DMS153 treated with DMSO at 0.1 percent for 48 hours (cell line): ENCODE data around the gene SLC12A7.

Source experiments
- DNase-seq: peaks from one replicate; lab custom pipeline; 2025; ENCODE audit not compliant: unreplicated experiment; lab: John Stamatoyannopoulos, UW

The SLC12A7 gene

DNA sequence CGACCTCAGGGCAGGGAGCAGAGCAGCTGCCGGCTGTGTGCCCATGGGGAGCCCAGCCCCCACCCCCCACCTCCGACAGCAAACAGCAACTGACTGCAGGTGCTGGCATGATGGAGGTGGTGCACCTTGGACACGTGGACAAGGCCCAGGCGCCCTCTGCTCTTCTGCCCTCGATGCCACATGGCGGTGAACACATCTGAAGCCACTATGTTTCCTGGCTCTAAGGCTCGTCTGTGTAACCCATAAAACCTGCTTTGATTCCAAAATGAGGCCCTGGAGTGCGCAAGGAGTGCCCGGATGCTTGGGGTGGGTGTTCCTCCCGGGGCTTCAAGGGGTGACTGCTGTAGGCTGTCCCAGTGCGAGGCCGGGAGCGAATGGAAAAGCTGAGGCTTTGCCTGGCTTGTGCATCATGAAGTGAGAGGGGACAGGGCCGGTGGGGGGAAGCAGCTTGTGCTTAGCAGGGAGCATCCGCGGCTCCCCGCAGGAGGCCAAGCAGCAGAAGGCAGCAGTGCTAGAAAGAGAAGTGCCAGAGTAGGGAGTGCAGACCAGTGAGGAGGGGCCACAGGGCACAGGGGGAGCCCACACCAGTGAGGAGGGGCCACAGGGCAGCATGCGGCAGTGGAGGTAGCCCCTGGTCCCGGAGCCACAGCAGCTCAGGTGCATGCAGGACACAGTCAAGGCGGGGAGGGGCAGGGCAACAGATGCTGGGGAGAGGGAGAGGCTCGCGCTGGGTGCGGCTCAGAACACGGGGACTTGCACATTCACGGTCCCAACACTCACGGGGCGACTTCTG lies 73.2 kb downstream of the SLC12A7 start:
- DNase-seq = no peak

DNA sequence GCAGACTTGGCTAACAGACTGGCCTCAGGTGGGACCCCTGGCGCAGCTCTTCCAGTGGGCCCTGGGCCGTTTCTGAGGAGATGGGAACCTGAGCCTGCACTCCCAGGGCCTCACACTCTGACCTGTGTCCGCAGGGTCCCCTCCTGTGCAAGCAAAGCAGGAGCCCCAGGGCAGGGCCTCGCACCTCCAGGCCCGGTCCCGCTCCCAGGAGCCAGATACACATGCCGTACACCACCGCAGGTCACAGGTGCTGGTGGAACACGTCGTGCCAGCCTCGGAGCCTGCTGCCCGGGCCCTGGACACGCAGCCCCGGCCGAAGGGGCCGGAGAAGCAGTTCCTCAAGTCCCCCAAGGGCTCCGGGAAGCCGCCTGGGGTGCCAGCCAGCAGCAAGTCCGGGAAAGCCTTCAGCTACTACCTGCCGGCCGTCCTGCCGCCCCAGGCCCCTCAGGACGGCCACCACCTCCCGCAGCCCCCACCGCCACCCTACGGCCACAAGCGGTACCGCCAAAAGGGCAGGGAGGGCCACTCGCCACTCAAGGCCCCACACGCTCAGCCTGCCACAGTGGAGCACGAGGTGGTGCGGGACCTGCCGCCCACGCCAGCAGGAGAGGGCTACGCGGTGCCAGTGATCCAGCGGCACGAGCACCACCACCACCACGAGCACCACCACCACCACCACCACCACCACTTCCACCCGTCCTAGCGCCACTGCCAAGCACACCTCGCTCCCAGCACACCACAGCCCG lies 74.0 kb downstream of the SLC12A7 start:
- no peak for DNase-seq

DNA sequence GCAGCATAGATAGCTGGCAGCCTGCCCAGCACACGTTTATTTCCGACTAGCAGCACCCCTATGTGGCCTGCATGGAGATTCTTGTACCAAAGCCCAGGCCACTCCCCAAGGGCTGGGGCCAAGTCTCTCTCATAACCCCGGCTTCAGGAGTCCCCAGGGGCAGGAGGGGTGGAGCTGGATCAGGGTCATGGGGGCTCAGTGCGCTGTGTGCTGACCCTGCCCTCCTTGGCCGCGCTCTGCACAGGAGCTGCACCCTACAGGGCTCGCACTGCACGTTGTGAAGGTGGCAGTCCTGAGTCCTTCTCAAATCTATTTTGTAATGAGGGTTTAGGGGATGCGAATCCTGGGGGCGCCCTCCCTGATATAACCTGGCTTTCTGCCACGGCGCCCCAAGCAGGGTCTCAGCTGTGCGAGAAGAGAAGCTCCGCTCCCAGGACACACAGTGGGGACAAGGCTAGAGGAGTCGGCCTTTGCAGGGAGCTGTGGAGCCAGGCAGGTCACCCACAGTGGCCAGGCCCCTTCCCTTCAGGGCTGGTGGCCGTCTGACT lies 74.7 kb downstream of the SLC12A7 start:
- no peak for DNase-seq

DNA sequence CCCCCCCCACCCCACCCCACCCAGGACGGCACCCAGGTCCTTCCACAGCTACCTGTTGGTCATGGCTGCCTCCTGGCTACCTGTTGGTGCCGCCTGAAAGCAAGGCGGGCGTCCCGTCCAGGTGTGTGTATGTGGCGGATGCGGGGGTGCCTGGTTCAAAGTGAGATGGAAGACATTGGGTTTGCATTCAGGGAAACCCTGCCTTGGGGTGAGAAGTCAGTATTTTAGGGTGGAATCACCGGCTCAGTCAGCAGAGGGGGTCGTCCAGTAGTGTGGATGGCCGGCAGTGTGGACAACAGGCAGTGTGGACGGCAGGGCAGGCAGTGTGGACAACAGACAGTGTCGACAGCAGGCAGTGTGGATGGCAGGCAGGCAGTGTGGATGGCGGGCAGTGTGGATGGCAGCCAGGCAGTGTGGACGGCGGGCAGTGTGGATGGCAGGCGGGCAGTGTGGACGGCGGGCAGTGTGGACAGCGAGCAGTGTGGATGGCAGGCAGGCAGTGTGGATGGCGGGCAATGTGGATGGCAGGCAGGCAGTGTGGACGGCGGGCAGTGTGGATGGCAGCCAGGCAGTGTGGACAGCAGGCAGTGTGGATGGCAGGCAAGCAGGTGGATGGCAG lies 75.2 kb downstream of the SLC12A7 start:
- no peak for DNase-seq

DNA sequence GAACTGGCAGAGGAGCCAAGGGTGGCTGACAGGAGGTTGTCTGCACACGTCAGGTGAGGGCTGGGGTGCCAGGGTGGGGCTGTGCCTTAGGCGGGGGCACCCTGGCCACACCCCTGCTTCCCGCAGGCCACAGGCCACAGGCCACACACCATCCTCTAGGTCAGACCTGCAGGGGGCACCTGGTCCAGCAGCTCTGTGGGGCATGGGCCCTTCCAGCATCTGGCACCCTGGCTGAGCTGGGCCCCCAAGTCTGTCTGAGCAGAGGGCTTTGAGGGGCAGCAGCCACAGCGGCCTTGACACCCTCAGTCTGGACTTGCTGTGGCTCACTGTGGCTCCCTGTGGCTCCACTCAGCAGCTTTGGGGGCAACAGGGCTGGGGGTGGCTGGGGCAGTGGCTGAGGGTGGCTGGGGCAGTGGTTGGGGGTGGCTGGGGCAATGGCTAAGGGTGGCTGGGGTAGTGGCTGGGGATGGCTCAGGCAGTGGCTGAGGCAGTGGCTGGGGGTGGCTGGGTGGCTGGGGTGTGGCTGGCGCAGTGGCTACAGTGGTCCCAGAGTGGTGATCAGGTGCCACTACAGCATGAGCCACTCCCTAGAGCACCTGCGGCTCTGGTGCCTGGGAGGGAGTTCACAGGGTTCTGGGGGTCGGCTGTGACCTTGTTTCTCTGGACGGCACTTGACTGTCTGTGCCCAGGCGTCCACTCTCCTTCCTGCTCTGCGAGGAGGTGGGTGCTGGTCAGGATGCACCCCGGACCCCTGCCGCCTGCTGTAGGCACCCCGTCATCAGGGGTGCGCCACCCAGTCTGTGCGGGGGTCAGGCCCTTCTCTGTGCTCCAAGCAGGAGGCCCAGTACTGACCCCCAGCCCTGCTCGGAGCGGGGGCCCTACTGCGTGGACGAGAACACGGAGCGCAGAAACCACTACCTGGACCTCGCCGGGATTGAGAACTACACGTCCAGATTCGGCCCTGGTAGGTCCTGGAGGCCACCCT lies 76.2 kb downstream of the SLC12A7 start:
- DNase-seq = no peak

DNA sequence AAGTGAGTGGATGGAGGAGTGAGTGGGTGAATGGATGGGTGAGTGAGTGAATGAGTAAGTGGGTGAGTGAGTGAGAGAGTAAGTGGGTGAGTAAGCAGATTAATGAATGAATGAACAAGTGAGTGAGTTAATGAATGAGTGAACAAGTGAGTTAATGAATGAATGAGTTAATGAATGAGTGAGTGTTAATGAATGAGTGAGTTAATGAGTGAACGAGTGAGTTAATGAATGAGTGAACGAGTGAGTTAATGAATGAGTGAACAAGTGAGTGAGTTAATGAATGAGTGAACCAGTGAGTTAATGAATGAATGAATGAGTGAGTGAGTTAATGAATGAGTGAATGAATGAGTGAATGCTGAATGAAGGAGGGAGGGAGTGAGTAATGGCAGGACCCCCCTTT lies 76.9 kb downstream of the SLC12A7 start:
- DNase-seq = no peak

DNA sequence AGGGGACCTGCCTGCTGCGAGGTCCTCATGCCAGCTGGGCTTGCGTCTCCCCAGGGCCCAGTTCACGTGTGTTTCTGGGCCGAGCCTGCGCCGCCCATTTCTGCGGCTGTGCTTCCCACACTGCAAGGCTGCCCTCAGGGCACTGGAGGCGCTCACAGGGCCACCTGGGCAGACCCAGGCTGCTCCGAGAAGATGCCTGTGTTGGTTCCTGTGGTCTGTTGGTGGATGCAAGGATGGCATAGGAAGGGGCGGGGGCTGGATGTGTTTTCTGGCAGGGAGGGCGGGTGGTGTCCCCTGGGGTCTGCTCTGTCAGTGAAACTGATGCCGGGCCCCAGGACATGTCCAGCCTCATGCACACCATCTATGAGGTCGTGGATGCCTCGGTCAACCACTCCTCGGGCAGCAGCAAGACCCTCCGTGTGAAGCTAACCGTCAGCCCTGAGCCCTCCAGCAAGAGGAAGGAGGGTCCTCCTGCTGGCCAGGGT lies 77.4 kb downstream of the SLC12A7 start:
- DNase-seq = no peak

DNA sequence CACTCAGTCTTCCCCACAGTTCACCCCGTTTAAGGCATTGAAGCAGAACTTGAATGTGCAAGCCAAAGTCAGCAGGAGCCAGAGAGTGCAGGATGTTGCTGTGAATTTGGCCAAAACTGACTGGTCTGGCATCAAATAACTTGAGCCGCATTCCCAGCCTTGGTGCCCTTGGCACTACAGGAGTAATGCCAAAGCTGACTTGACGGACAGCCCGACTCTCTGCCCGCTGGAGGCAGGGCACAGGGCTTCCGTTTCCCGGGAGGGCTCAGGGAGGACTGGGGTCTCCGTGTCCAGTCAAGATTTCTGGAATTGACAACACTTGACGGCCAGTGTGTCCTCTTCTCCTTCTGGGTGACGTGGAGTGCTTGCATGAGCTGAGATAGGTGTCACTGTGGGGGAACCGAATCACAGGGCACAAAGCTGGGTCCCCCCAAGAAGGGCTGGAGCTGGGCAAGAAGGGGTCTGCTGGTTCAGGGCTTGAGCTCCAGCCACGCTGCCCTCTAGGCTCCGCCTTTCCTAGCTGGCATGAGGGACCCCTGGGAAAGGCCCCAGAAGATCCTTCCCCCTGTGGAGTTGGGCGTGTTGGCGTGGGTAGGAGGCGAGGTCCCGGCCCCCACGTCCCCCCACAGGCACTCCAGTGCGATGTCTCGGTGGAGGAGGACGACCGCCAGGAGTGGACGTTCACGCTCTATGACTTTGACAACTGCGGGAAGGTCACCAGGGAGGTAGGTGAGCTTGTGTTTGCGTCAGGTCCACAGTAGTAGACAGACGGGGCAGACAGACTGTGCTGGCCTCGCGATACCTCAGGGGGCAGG lies 78.0 kb downstream of the SLC12A7 start:
- DNase-seq = no peak

DNA sequence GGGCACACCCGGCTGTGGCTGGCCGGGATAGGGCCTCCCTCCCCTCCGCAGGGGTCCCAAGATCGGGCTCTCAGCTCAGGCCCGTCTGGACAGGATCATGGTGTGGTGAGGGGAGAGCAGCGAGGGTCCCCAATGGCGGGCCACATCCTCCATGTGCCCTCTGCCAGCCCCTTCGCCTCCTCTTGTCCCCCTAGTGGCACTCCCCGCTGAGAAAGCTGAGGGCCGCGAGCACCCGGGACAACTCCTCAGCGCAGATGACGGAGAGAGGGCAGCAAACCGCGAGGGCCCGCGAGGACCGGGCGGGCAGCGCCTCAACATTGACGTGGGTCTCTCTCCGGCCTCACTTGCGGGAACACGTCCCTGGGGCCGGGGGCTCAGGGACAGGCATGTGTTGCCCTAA lies 78.7 kb downstream of the SLC12A7 start:
- DNase-seq = no peak

DNA sequence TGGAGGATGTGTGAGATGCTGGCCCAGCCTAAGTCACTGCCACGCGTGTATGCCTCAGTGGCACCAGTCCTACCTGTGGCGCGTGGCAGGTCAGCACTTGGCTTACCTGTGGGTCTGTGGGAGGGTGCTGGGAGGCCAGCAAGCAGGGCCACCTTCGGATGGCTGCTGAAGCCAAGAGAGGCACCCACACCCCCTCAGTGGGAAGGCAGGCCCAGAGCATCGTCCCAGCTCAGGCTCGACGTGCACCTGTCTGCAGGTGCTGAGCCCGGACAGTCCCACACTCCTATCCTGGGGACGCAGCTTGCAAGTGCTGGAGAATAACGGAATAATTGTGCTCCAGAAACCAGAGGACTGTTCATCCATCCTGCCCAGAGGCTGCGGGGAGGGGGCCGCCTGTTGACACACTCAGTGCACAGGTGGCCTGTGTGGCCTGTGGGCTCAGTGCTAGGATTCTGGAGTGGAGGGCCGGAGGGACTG lies 79.3 kb downstream of the SLC12A7 start:
- no peak for DNase-seq

DNA sequence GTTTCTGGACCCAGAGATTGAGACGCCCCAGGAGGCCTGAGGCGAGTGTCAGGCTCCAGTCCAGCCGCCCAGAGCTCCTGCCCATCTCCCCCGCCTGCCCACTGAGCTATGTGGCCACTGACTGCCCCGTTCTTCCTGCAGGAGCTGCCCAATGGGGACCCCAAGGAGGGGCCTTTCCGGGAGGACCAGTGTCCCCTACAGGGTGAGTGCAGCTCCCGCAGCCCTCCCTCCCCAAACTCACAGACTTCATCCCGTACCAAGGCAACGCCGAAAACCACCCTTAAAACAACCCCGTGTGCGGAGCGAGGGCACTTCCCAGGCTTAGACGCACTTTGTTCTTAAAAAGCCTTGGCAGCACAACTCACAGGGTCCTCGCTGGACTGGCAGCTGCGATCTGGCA lies 79.9 kb downstream of the SLC12A7 start:
- no peak for DNase-seq

DNA sequence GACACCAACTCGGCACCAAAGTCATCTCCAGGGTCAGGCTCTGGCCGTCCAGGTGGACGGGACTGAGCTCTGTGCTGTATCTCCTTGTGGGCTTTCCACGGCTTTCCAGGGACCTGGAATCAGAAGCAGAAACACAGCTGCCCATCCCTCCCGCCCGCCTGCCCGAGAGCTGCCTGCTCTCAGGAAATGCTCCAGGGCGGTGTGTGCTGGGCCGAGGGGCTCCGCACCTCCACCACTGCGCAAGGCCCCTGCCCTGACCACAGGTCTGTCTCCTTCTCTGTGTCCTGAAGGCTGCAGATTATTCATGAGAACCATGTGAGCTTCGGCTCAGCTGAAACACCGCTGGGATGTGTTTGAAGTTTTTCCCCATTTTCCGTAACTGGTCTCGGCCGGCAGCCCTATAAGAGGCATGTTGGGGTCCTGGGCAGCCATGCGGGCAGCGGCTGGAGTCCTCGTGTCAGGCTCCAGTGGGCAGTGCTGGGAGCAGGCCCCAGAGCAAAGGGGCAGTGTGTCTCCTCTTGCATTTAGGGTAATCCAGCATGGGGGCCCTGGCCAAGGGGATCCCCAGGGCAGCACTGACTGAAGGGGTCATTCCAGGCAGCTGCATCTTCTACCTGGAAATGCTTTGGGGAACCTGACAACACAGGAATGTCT lies 80.4 kb downstream of the SLC12A7 start:
- no peak for DNase-seq

DNA sequence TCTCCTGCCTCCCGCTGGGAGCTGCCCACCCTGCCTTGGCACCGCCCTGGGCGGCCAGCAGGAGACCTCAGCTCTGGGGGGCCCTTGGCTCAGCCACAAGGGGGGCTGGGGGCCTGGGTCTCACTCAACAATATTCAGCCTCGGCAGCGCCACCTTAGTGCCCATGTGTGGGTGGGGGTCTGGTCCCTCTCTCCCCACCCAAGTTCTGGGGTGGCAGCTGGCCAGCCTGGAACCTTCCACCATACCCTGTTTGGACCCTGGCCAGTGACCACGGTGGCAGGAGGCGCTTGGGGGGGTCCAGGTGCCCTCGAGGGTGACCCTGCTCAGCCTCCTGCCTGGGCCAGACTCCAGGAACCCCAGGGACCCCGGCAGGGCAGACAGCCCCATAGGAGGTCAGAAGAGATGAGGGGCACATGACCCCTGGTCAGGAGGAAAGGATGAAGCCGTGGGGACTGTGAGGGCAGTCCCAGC lies 81.0 kb downstream of the SLC12A7 start:
- no peak for DNase-seq

DNA sequence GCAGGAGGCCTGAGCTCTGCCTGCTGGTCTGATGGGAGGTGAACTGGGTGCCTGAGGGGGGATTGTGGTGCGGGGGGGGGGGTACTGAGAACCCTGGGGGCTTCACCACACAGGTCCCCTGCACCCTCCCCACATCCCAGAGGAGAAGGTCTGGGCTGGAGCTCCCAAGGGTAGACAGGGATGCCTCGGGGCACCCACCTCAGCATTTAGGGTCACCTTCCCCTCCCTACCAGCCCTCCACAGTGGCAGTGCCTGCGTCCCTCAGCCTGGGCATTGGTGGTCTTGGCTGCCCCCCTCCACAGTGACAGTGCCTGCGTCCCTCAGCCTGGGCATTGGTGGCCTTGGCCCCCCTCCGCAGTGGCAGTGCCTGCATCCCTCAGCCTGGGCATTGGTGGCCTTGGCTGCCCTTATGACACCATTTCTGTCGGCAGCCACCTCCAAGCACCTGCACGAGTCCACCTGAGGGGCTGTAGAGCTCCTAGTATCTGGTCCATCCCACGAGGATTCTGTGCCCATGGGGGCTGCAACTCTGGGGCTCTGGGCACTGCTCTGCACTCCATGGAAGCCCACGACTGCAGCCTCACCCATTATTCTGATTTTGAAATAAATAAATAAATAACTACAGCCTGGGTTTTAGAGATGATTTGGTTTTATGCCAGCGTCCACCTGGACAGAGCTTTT lies 81.8 kb downstream of the SLC12A7 start:
- DNase-seq = no peak

DNA sequence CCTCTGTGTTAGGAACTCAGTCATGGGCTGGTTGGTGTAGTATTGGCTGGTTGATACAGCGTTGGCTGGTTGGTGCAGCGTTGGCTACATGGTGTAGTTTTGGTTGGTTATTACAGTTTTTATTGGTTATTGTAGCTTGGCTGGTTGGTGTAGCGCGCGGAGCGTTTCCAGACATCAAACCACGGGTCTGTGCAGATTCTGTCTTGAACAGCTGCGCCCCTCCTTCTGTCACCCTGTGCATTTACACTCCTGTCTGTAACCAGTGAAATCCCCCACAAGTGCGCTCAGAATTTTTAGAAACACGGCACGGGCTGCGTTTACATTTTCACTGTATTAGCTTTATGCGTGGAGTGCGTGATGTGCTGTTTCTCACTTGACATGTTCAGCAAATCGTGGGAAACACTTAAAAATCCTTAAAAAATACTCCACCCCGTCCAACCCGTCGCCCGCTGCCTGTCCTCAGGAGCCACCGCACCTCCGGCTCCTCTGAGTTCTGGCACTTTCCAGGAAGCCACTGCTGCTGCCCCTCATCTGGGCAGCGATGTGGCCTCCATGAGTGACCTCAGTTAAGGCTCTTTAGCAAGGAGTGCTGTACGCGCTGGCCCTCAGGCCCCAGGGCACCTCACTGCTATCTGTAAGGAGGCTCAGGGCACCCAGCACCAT lies 82.5 kb downstream of the SLC12A7 start:
- DNase-seq = no peak

DNA sequence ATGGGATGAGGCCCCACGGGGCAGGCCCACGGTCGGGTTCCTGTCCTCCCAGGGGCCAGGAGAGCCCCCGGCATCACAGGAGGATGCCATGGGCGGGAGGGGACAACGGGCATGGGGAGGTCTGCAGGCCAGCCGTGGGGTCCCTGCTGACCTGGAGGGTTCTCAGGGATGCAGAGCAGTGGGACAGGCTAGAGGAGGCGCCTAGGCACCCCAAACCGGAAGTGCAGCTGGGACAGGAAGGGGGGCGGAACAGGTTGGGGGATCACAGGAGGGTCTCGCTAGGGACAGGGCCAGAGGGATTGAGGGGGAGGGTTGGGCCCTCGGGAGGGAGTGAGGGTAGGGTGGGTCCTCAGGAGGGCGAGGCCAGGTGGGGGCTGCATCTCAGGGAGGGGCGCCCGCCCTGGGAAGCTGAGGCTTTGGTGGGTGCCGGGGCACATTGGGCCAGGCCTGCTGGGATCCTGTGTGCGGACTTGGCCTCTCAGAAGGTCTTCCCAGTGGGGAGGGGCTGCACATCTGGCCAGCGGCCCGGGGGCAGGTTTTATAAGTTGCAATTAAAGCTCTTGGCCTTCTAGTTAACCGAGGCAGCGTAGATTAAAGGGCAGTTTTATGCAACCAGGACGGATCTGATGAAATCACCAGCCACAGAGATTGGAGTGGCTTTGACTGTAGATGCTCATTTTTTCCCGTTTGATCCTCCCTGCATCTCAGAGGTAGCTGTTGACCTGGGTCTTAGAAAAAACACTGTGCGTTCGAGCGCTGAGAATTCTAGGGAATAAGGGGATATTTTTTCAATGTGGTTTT lies 83.2 kb downstream of the SLC12A7 start:
- DNase-seq = no peak
